GM23338 (cell line): Measurements from ENCODE around the gene CEP72. TPM values are rescaled to one million over a fixed set of nuclear protein-coding genes. Genes with fewer than 3 reads are reported as not detected.
A peak's percentile ranks its signal among the peaks of the same experiment; 100 is the strongest.

Source experiments
- ATAC-seq: fragments of 200-7000 bp; cut with Tn5 transposase; 3 replicates; pipeline ENCODE4 v1.9.1; 2020
- DNase-seq: peaks from one replicate; pipeline ENCODE4 v3.0.0-alpha.2; 2015; ENCODE audit warnings: low spot score
- H2AFZ ChIP-seq: fragments of 200-600 bp; sonication (generic); 2 replicates; pipeline ENCODE4 v1.8.0; 2016; ENCODE audit warnings: antibody characterized with exemption, mild to moderate bottlenecking, moderate library complexity
- H3F3A ChIP-seq: fragments of 200-600 bp; sonication (generic); replicated peaks from 2 replicates; pipeline ENCODE4 v1.8.0; 2017; ENCODE audit warnings: antibody characterized with exemption, mixed run types, low read depth
- H3K27ac ChIP-seq: fragments of 200-600 bp; sonication (generic); 2 replicates; pipeline ENCODE4 v1.6.1; 2016; ENCODE audit warnings: low read depth
- H3K27me3 ChIP-seq: fragments of 200-600 bp; sonication (generic); 2 replicates; pipeline ENCODE4 v1.8.0; 2016; ENCODE audit warnings: mild to moderate bottlenecking, mixed run types, moderate library complexity; ENCODE audit not compliant: insufficient read depth
- H3K36me3 ChIP-seq: fragments of 200-600 bp; sonication (generic); 2 replicates; pipeline ENCODE4 v1.8.0; 2016; ENCODE audit warnings: mild to moderate bottlenecking; ENCODE audit not compliant: insufficient read depth
- H3K4me1 ChIP-seq: fragments of 200-600 bp; sonication (generic); 2 replicates; pipeline ENCODE4 v1.8.0; 2016; ENCODE audit warnings: mild to moderate bottlenecking, moderate library complexity; ENCODE audit not compliant: insufficient read depth
- H3K4me2 ChIP-seq: fragments of 200-600 bp; sonication (generic); 2 replicates; pipeline ENCODE4 v1.7.1; 2017; ENCODE audit warnings: mixed run types
- H3K4me3 ChIP-seq: fragments of 200-600 bp; sonication (generic); 2 replicates; pipeline ENCODE4 v1.6.1; 2016; ENCODE audit warnings: mixed run types
- H3K79me2 ChIP-seq: fragments of 200-600 bp; sonication (generic); replicated peaks from 2 replicates; pipeline ENCODE4 v1.8.0; 2017; ENCODE audit warnings: mild to moderate bottlenecking; ENCODE audit not compliant: insufficient read depth
- H3K9me2 ChIP-seq: fragments of 200-600 bp; sonication (generic); 2 replicates; pipeline ENCODE4 v1.8.0; 2017; ENCODE audit not compliant: insufficient read depth
- H4K20me1 ChIP-seq: fragments of 200-600 bp; sonication (generic); replicated peaks from 2 replicates; pipeline ENCODE4 v1.8.0; 2017; ENCODE audit warnings: mild to moderate bottlenecking; ENCODE audit not compliant: insufficient read depth
- H3K27ac Mint-ChIP-seq: 2 replicates; pipeline ENCODE4 v1.8.0; 2020; ENCODE audit warnings: inconsistent platforms, mild to moderate bottlenecking, moderate library complexity, mixed read lengths
- H3K27me3 Mint-ChIP-seq: 3 replicates; pipeline ENCODE4 v1.8.0; 2022; ENCODE audit warnings: low read depth, mild to moderate bottlenecking, moderate library complexity, mixed read lengths, inconsistent platforms; ENCODE audit not compliant: insufficient read depth, poor library complexity
- H3K36me3 Mint-ChIP-seq: 3 replicates; pipeline ENCODE4 v1.8.0; 2021; ENCODE audit warnings: low read depth, mild to moderate bottlenecking, inconsistent platforms, moderate library complexity, mixed read lengths
- H3K4me1 Mint-ChIP-seq: 3 replicates; pipeline ENCODE4 v1.8.0; 2020; ENCODE audit warnings: mild to moderate bottlenecking, inconsistent platforms, mixed read lengths
- H3K4me3 Mint-ChIP-seq: 3 replicates; pipeline ENCODE4 v1.8.0; 2021; ENCODE audit warnings: moderate library complexity, mild to moderate bottlenecking, inconsistent platforms, mixed read lengths
- H3K9me3 Mint-ChIP-seq: 3 replicates; pipeline ENCODE4 v1.8.0; 2020; ENCODE audit warnings: moderate library complexity, mild to moderate bottlenecking, inconsistent platforms, mixed read lengths
- CREB1 ChIP-seq: fragments of 250-450 bp; sonication (Bioruptor Pico); IDR thresholded peaks from 2 replicates; pipeline ENCODE4 v1.5.0; 2020; ENCODE audit warnings: low read depth, mild to moderate bottlenecking, moderate library complexity
- EZH2 ChIP-seq: fragments of 200-600 bp; sonication (generic); IDR thresholded peaks from one replicate; pipeline ENCODE4 v1.8.0; 2017; ENCODE audit warnings: antibody characterized with exemption, mild to moderate bottlenecking, low read depth; ENCODE audit not compliant: unreplicated experiment
- EZH2phosphoT487 ChIP-seq: fragments of 200-600 bp; sonication (generic); IDR thresholded peaks from one replicate; pipeline ENCODE4 v1.8.1; 2018; ENCODE audit warnings: antibody characterized with exemption; ENCODE audit not compliant: unreplicated experiment
- JUNB ChIP-seq: IDR thresholded peaks from one replicate; pipeline ENCODE4 v1.6.1; 2016; ENCODE audit warnings: antibody characterized with exemption; ENCODE audit not compliant: unreplicated experiment
- NANOG ChIP-seq: IDR thresholded peaks from 2 replicates; pipeline ENCODE4 v1.6.1; 2016; ENCODE audit warnings: antibody characterized with exemption, borderline replicate concordance
- POLR2AphosphoS5 ChIP-seq: IDR thresholded peaks from 2 replicates; pipeline ENCODE4 v1.6.1; 2016; ENCODE audit warnings: antibody characterized with exemption, low read depth
- REST ChIP-seq: IDR thresholded peaks from one replicate; pipeline ENCODE4 v1.6.1; 2018; ENCODE audit warnings: antibody characterized with exemption; ENCODE audit not compliant: unreplicated experiment
- STAT1 ChIP-seq: IDR thresholded peaks from one replicate; pipeline ENCODE4 v1.6.1; 2016; ENCODE audit warnings: antibody characterized with exemption; ENCODE audit not compliant: unreplicated experiment
- ZNF114 ChIP-seq: fragments of 250-450 bp; sonication (Bioruptor Pico); IDR thresholded peaks from 2 replicates; pipeline ENCODE4 v1.5.0; 2020; ENCODE audit warnings: mild to moderate bottlenecking, moderate library complexity
- ZNF331 ChIP-seq: fragments of 250-450 bp; sonication (Bioruptor Pico); IDR thresholded peaks from 2 replicates; pipeline ENCODE4 v1.5.0; 2020; ENCODE audit warnings: low read depth, mild to moderate bottlenecking, moderate library complexity
- polyA plus RNA-seq: library from polyadenylated mRNA; unstranded; fragments of >200 nt; fragmentation: Nextera tagmentation; extraction: Ambion mirVana; gene quantifications from 2 replicates; pipeline ENCODE4 v1.2.1, GENCODE V29; 2016
- total RNA-seq: library from RNA; depleted of rRNA; stranded (reverse); fragments of >200 nt; shearing (Covaris generic); gene quantifications from 2 replicates; pipeline ENCODE4 v1.2.3, GENCODE V29; 2014
- TF ChIP-seq, protein P1 (sequence below), 2 experiments: fragments of 200-600 bp in 1 of 2; sonication (generic) in 1 of 2; conservative IDR thresholded peaks; 2 replicates each; pipeline versions ENCODE4 v1.5.1 to v1.6.1; 2016 to 2017; ENCODE audit warnings: antibody characterized with exemption in 2 of 2, low read depth in 2 of 2, mild to moderate bottlenecking in 2 of 2, moderate library complexity in 1 of 2
- TF ChIP-seq, protein P2 (sequence below): IDR thresholded peaks from 2 replicates; pipeline ENCODE4 v1.6.1; 2016; ENCODE audit warnings: antibody characterized with exemption
- TF ChIP-seq, protein P3 (sequence below): fragments of 250-450 bp; sonication (Bioruptor Pico); IDR thresholded peaks from 2 replicates; pipeline ENCODE4 v1.5.0; 2020; ENCODE audit warnings: mild to moderate bottlenecking, moderate library complexity

Gene CEP72
- total and polyA plus RNA-seq, 2 experiments from 2014 or later = 15.5 to 27.1 TPM

- H3K9me2 ChIP-seq = no peaks in the 10 kb centered on the region
- H3K4me3 ChIP-seq = no peak overlapping the region
- no peaks in the 10 kb centered on the region for H3K79me2 ChIP-seq
- DNase-seq (no peak), ATAC-seq (peak; percentile 39; the same call in 1 of the 3 replicates)
- no peaks in the 10 kb centered on the region for H3F3A ChIP-seq
- no peaks in the 10 kb centered on the region for H4K20me1 ChIP-seq
- no peak overlapping the region for H3K4me2 ChIP-seq
- TF ChIP-seq, protein P1, sequence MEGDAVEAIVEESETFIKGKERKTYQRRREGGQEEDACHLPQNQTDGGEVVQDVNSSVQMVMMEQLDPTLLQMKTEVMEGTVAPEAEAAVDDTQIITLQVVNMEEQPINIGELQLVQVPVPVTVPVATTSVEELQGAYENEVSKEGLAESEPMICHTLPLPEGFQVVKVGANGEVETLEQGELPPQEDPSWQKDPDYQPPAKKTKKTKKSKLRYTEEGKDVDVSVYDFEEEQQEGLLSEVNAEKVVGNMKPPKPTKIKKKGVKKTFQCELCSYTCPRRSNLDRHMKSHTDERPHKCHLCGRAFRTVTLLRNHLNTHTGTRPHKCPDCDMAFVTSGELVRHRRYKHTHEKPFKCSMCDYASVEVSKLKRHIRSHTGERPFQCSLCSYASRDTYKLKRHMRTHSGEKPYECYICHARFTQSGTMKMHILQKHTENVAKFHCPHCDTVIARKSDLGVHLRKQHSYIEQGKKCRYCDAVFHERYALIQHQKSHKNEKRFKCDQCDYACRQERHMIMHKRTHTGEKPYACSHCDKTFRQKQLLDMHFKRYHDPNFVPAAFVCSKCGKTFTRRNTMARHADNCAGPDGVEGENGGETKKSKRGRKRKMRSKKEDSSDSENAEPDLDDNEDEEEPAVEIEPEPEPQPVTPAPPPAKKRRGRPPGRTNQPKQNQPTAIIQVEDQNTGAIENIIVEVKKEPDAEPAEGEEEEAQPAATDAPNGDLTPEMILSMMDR (conservative IDR thresholded peaks at IDR 0.05; ENCODE audit: low read depth in 2 of 2) = no peak
- TF ChIP-seq ZNF331 (no peak), CREB1 (CRISPR knock-in tag) (no peak), EZH2phosphoT487 (no peak), ZNF114 (CRISPR knock-in tag) (no peak), EZH2 (no peak), REST (no peak), NANOG (no peak), POLR2AphosphoS5 (no peak), STAT1 (no peak), JUNB (no peak)
- TF ChIP-seq, protein P2, sequence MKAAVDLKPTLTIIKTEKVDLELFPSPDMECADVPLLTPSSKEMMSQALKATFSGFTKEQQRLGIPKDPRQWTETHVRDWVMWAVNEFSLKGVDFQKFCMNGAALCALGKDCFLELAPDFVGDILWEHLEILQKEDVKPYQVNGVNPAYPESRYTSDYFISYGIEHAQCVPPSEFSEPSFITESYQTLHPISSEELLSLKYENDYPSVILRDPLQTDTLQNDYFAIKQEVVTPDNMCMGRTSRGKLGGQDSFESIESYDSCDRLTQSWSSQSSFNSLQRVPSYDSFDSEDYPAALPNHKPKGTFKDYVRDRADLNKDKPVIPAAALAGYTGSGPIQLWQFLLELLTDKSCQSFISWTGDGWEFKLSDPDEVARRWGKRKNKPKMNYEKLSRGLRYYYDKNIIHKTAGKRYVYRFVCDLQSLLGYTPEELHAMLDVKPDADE = no peak
- TF ChIP-seq, protein P3, sequence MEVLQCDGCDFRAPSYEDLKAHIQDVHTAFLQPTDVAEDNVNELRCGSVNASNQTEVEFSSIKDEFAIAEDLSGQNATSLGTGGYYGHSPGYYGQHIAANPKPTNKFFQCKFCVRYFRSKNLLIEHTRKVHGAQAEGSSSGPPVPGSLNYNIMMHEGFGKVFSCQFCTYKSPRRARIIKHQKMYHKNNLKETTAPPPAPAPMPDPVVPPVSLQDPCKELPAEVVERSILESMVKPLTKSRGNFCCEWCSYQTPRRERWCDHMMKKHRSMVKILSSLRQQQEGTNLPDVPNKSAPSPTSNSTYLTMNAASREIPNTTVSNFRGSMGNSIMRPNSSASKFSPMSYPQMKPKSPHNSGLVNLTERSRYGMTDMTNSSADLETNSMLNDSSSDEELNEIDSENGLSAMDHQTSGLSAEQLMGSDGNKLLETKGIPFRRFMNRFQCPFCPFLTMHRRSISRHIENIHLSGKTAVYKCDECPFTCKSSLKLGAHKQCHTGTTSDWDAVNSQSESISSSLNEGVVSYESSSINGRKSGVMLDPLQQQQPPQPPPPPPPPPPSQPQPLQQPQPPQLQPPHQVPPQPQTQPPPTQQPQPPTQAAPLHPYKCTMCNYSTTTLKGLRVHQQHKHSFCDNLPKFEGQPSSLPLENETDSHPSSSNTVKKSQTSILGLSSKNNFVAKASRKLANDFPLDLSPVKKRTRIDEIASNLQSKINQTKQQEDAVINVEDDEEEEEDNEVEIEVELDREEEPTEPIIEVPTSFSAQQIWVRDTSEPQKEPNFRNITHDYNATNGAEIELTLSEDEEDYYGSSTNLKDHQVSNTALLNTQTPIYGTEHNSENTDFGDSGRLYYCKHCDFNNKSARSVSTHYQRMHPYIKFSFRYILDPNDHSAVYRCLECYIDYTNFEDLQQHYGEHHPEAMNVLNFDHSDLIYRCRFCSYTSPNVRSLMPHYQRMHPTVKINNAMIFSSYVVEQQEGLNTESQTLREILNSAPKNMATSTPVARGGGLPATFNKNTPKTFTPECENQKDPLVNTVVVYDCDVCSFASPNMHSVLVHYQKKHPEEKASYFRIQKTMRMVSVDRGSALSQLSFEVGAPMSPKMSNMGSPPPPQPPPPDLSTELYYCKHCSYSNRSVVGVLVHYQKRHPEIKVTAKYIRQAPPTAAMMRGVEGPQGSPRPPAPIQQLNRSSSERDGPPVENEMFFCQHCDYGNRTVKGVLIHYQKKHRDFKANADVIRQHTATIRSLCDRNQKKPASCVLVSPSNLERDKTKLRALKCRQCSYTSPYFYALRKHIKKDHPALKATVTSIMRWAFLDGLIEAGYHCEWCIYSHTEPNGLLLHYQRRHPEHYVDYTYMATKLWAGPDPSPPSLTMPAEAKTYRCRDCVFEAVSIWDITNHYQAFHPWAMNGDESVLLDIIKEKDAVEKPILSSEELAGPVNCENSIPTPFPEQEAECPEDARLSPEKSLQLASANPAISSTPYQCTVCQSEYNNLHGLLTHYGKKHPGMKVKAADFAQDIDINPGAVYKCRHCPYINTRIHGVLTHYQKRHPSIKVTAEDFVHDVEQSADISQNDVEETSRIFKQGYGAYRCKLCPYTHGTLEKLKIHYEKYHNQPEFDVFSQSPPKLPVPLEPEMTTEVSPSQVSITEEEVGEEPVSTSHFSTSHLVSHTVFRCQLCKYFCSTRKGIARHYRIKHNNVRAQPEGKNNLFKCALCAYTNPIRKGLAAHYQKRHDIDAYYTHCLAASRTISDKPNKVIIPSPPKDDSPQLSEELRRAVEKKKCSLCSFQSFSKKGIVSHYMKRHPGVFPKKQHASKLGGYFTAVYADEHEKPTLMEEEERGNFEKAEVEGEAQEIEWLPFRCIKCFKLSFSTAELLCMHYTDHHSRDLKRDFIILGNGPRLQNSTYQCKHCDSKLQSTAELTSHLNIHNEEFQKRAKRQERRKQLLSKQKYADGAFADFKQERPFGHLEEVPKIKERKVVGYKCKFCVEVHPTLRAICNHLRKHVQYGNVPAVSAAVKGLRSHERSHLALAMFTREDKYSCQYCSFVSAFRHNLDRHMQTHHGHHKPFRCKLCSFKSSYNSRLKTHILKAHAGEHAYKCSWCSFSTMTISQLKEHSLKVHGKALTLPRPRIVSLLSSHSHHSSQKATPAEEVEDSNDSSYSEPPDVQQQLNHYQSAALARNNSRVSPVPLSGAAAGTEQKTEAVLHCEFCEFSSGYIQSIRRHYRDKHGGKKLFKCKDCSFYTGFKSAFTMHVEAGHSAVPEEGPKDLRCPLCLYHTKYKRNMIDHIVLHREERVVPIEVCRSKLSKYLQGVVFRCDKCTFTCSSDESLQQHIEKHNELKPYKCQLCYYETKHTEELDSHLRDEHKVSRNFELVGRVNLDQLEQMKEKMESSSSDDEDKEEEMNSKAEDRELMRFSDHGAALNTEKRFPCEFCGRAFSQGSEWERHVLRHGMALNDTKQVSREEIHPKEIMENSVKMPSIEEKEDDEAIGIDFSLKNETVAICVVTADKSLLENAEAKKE (CRISPR knock-in tag) = no peak
- H3K9me3 Mint-ChIP-seq = peaks cover 21% of the 10 kb centered on the region; the same call in 2 of the 3 replicates
- H3K27me3 ChIP-seq = no peaks in the 10 kb centered on the region
- peaks cover 1% of the 10 kb centered on the region; the same call in 2 of the 3 replicates for H3K4me1 Mint-ChIP-seq
- no peak overlapping the region for H3K27ac Mint-ChIP-seq
- no peak overlapping the region for H3K27ac ChIP-seq
- no peak overlapping the region for H3K4me3 Mint-ChIP-seq
- H3K36me3 Mint-ChIP-seq = peaks cover 4% of the 10 kb centered on the region; the same call in 1 of the 3 replicates
- H3K36me3 ChIP-seq = no peaks in the 10 kb centered on the region
- no peak overlapping the region for H2AFZ ChIP-seq
- no peaks in the 10 kb centered on the region; the same call in 1 of the 2 replicates for H3K4me1 ChIP-seq
- H3K27me3 Mint-ChIP-seq = peaks cover 2% of the 10 kb centered on the region
Observed at GRCh38 chr5:573976-574375, 38.2 kb upstream of the CEP72 start.
